Lower lobe of right lung (tissue), 2 donors: Measurements from ENCODE around the gene PLEKHG4B. TPM values are rescaled to one million over a fixed set of nuclear protein-coding genes. Genes with fewer than 3 reads are reported as not detected.
A peak's percentile ranks its signal among the peaks of the same experiment; 100 is the strongest.

Experiments used
- ATAC-seq, 2 donors: fragments of 200-7000 bp; cut with Tn5 transposase; one replicate each; pipeline ENCODE4 v1.9.1; 2020 to 2022; ENCODE audit warnings: mild to moderate bottlenecking in 2 of 2, moderate library complexity in 2 of 2
- DNase-seq: peaks from one replicate; pipeline ENCODE4 v3.0.0-alpha.2; 2020
- H3K27ac ChIP-seq: fragments of 200-600 bp; one replicate; pipeline ENCODE4 v1.8.0; 2022
- H3K27me3 ChIP-seq: fragments of 200-600 bp; one replicate; pipeline ENCODE4 v1.8.0; 2022; ENCODE audit warnings: low read depth
- H3K36me3 ChIP-seq: fragments of 200-600 bp; one replicate; pipeline ENCODE4 v1.8.0; 2022; ENCODE audit warnings: mild to moderate bottlenecking
- H3K4me1 ChIP-seq: fragments of 200-600 bp; one replicate; pipeline ENCODE4 v1.8.0; 2022
- H3K4me3 ChIP-seq: fragments of 200-600 bp; one replicate; pipeline ENCODE4 v1.8.0; 2022; ENCODE audit warnings: mild to moderate bottlenecking
- H3K9me3 ChIP-seq: fragments of 200-600 bp; one replicate; pipeline ENCODE4 v1.8.0; 2022
- intact Hi-C: fragments of 100-400 bp; cut with DNase I; formaldehyde crosslinking; loops from one replicate; pipeline ENCODE4 v1.11.0; 2022
- total RNA-seq: library from RNA; stranded (reverse); fragmentation: NEBNext Ultra II Directional; extraction: Animal tissue kit (Norgen Biotek cat#: 25700); gene quantifications from one replicate; pipeline ENCODE4 v1.2.1, GENCODE V29; 2021
- TF ChIP-seq, protein P1 (sequence below): fragments of 200-600 bp; IDR thresholded peaks from one replicate; pipeline ENCODE4 v1.8.0; 2022; ENCODE audit warnings: antibody characterized with exemption, mild to moderate bottlenecking
- donor health status: DM: no; HTN: yes; CAD: no; lungs with severe emphysema.

PLEKHG4B gene
- total RNA-seq, 1 donor from 2014 or later, result 2.7 TPM

DNA sequence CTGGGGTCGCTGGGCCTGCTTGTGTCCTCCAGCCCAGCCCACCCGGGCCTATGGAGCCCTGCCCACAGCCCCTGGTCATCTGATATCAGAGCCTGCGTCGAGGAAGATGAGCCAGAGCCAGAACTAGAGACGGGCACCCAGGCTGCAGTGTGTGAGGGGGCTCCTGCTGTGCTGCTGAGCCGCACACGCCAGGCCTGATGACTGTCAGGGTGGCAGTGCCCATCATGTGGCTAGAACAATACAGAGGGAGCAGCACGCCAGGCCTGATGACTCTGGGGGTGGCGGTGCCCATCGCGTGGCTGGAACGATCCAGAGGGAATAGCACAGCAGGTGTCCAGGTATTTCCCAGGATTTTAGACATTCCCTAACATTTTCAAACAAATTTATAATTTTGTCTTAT lies 90.2 kb downstream of the PLEKHG4B start:
- H3K27ac ChIP-seq, result no peak overlapping the region
- H3K36me3 ChIP-seq, result no peaks in the 10 kb centered on the region
- DNase-seq (no peak), ATAC-seq (no peak)
- H3K4me1 ChIP-seq, result no peaks in the 10 kb centered on the region
- TF ChIP-seq, protein P1, sequence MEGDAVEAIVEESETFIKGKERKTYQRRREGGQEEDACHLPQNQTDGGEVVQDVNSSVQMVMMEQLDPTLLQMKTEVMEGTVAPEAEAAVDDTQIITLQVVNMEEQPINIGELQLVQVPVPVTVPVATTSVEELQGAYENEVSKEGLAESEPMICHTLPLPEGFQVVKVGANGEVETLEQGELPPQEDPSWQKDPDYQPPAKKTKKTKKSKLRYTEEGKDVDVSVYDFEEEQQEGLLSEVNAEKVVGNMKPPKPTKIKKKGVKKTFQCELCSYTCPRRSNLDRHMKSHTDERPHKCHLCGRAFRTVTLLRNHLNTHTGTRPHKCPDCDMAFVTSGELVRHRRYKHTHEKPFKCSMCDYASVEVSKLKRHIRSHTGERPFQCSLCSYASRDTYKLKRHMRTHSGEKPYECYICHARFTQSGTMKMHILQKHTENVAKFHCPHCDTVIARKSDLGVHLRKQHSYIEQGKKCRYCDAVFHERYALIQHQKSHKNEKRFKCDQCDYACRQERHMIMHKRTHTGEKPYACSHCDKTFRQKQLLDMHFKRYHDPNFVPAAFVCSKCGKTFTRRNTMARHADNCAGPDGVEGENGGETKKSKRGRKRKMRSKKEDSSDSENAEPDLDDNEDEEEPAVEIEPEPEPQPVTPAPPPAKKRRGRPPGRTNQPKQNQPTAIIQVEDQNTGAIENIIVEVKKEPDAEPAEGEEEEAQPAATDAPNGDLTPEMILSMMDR, result no peak
- intact Hi-C loops, result no loop called here
- H3K4me3 ChIP-seq, result no peak overlapping the region
- no peaks in the 10 kb centered on the region for H3K27me3 ChIP-seq
- no peaks in the 10 kb centered on the region for H3K9me3 ChIP-seq

DNA sequence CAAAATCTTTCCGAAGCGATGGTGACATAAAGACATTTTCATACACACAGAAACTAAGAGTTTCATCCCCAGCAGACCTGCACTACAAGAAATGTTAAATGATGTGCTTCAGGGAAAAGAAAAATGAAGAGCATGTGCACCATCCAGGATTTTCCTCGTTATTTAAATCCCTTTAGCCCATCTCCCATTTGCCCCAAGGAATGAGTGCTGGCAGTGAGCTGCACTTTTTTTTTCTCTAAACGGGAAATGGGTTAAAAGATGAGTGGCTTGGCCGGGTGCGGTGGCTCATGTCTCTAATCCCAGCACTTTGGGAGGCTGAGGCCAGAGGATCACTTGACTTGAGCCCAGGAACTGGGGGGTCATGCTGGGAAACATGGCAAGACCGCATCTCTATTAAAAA lies 92.5 kb downstream of the PLEKHG4B start:
- peaks cover 16% of the 10 kb centered on the region for H3K4me1 ChIP-seq
- DNase-seq (no peak), ATAC-seq (no peak)
- no peaks in the 10 kb centered on the region for H3K9me3 ChIP-seq
- no peak overlapping the region for H3K4me3 ChIP-seq
- no peaks in the 10 kb centered on the region for H3K36me3 ChIP-seq
- intact Hi-C loops, result no loop called here
- H3K27ac ChIP-seq, result no peak overlapping the region
- TF ChIP-seq, protein P1, result no peak
- no peaks in the 10 kb centered on the region for H3K27me3 ChIP-seq

DNA sequence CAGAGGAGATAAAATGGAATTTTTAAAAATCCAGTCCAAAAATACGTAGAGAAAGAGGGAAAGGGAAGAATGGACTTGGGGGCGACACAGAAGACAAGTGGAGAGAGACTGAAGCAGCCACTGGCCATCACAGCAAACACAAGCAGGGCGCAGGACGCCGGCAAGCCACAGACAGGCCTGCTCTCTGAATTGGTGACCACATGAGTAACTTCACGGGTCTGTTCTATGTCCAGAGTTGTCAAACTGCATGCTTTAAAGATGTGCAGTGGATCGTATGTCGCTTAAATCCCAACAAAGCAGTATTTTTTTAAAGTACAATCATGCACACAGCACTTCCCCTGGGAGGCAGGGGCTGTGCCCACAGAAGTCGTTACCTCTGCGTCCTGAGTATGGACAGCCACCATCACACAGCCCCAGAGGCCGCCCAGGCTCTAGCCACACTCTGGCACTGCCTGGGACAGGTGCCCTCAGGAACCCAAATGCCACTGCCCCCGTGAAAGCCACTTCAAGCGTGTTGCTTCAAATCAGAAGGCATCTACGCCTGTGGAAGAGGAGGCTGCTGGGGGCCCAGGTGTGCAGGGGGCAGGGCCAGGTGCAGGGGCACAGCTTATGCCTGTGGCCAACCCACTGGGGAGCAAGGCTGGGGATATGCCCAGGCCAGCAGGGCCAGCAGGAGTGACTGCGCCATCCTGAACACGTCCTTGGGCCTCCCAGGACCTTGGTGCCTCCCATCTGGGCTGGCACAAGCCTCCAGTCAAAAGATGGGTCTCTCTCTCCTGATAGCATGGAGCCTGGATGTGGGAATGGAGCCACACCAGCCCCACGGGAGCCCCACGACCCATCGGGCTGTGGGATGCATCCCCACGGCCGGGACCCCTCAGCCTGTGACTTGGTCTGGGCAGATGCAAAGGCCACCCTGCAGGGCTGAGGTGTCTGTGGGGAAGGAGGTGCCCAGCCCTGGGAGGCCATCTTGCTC lies 93.4 kb downstream of the PLEKHG4B start:
- ATAC-seq (no peak), DNase-seq (peak; percentile 36)
- Histone ChIP-seq H3K4me3 (no peak overlapping the region), H3K36me3 (no peaks in the 10 kb centered on the region), H3K4me1 (peaks cover 16% of the 10 kb centered on the region), H3K27ac (no peak overlapping the region), H3K27me3 (no peaks in the 10 kb centered on the region), H3K9me3 (no peaks in the 10 kb centered on the region)
- intact Hi-C loops, result no loop called here
- TF ChIP-seq, protein P1, result no peak

DNA sequence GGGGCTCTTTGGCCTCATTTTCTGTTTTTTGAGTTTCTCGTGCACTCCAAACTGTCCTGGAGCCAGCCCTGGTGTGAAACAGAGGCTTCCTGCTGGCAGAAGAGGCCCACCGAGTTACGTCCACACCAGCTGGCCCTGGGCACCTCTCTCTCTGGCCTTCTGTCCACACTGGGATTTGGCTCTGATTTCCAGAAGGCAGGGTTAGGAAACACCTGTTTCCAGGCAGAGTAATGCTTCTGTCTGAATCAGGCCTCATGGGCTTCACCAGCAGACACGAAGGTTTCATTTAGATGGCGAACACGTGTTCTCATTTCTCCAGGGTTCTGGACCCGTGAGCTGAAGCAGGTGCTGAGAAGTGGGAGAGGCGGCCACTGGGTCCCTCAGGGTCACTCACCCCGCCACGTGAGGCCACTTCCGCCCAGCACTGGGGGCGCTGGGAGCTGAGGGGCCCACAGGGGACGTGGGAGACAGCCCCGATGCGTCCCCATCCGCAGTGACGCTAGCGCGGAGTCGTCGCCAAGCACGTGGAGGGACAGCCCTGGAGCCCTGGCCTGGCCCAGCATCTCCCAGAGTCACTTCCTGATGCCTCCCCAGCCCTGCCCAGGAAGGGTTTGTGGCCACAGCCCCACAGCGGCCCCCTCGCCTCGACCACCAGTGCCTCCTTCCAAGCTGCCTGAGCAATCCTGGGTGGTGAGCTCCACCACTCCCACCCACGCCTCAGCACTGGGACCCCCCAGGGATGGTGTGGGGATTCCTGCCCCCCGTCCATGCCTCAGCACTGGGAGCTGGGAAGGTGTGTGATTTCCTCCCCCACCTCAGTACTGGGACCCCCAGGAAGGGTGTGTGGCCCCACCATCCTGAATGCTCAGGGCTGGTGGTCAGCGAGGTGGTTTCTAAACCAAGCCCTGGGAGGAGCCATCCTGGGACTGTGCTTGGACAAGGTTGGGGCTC lies 94.4 kb downstream of the PLEKHG4B start:
- H3K4me1 ChIP-seq, result peaks cover 16% of the 10 kb centered on the region
- H3K36me3 ChIP-seq, result no peaks in the 10 kb centered on the region
- no peak for DNase-seq
- H3K9me3 ChIP-seq, result no peaks in the 10 kb centered on the region
- H3K27ac ChIP-seq, result no peak overlapping the region
- H3K4me3 ChIP-seq, result no peak overlapping the region
- ATAC-seq, result no peak
- TF ChIP-seq, protein P1, result no peak
- intact Hi-C loops, result no loop called here
- no peaks in the 10 kb centered on the region for H3K27me3 ChIP-seq

DNA sequence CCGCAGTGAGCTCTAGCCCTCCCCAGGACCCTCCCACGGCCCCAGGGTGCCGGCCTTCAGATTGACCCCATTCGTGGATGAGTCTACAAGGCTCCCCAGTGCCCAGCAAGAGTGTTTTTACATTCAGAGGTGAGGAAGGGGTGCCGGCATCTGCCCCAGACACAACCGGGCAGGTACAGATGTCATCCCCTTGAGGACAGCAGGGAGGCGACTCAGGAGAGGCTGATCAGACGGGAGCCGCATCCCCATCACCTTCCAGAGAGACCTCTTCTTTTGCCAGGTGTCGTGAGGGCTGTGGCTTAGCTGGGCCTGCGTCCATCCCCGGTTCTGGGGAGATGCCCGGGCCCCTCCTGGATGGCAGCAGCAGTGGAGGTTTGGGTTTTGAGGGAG lies 95.1 kb downstream of the PLEKHG4B start:
- TF ChIP-seq, protein P1, result no peak
- ATAC-seq (no peak), DNase-seq (no peak)
- Histone ChIP-seq H3K4me1 (peaks cover 16% of the 10 kb centered on the region), H3K9me3 (no peaks in the 10 kb centered on the region), H3K4me3 (no peak overlapping the region), H3K27me3 (peaks cover 6% of the 10 kb centered on the region), H3K36me3 (no peaks in the 10 kb centered on the region), H3K27ac (no peak overlapping the region)
- intact Hi-C loops, result no loop called here
